Liver (tissue), 9 donors: Measurements from ENCODE around the gene ACVR2A. TPM values are rescaled to one million over a fixed set of nuclear protein-coding genes. Genes with fewer than 3 reads are reported as not detected.

ENCODE experiments used
- DNase-seq: peaks from one replicate; pipeline ENCODE4 v3.0.0-alpha.2; 2017; ENCODE audit warnings: low spot score
- H3K27ac ChIP-seq, 2 donors: one replicate each; pipeline ENCODE4 v1.7.0; 2013; ENCODE audit warnings: inconsistent platforms in 2 of 2, low read length in 2 of 2, control low read depth in 1 of 2, low read depth in 1 of 2, mild to moderate bottlenecking in 1 of 2
- H3K27me3 ChIP-seq, 4 donors: one replicate each; pipeline versions ENCODE4 v1.6.1 to v1.7.0; 2013; ENCODE audit warnings: low read length in 3 of 4, inconsistent platforms in 1 of 4, mild to moderate bottlenecking in 1 of 4, moderate library complexity in 1 of 4; ENCODE audit not compliant: control insufficient read depth in 4 of 4, insufficient read depth in 4 of 4
- H3K36me3 ChIP-seq, 4 donors: one replicate each; pipeline versions ENCODE4 v1.6.1 to v1.7.0; 2013; ENCODE audit warnings: low read length in 3 of 4, mild to moderate bottlenecking in 3 of 4, low read depth in 1 of 4, moderate library complexity in 1 of 4; ENCODE audit not compliant: control insufficient read depth in 4 of 4, insufficient read depth in 3 of 4
- H3K4me1 ChIP-seq, 4 donors: one replicate each; pipeline versions ENCODE4 v1.6.1 to v1.7.0; 2013; ENCODE audit warnings: low read length in 3 of 4, mild to moderate bottlenecking in 3 of 4, moderate library complexity in 1 of 4; ENCODE audit not compliant: control insufficient read depth in 4 of 4, insufficient read depth in 4 of 4
- H3K4me3 ChIP-seq, 3 donors: one replicate each; pipeline versions ENCODE4 v1.6.1 to v1.7.0; 2013; ENCODE audit warnings: low read length in 3 of 3, control low read depth in 1 of 3, low read depth in 1 of 3, mild to moderate bottlenecking in 1 of 3
- H3K9ac ChIP-seq, 2 donors: one replicate each; pipeline ENCODE4 v1.7.0; 2013; ENCODE audit warnings: low read length in 2 of 2, mild to moderate bottlenecking in 2 of 2, moderate library complexity in 2 of 2, control low read depth in 1 of 2, low read depth in 1 of 2
- H3K9me3 ChIP-seq, 4 donors: one replicate each; pipeline versions ENCODE4 v1.6.1 to v1.7.0; 2013; ENCODE audit warnings: low read length in 3 of 4; ENCODE audit not compliant: control insufficient read depth in 4 of 4
- FOXA1 ChIP-seq: IDR thresholded peaks from 2 replicates; pipeline ENCODE4 v1.6.1; 2016; ENCODE audit warnings: antibody characterized with exemption
- FOXA2 ChIP-seq: IDR thresholded peaks from 2 replicates; pipeline ENCODE4 v1.6.1; 2016; ENCODE audit warnings: antibody characterized with exemption
- GABPA ChIP-seq, 2 donors: IDR thresholded peaks in 1 of 2; conservative IDR thresholded peaks in 1 of 2; 2 replicates each; pipeline ENCODE4 v1.6.1; 2016; ENCODE audit warnings: antibody characterized with exemption in 2 of 2, mild to moderate bottlenecking in 1 of 2, moderate library complexity in 1 of 2
- HNF4A ChIP-seq, 2 donors: conservative IDR thresholded peaks; 2 replicates each; pipeline ENCODE4 v1.6.1; 2016; ENCODE audit warnings: antibody characterized with exemption in 2 of 2, mild to moderate bottlenecking in 2 of 2
- RAD21 ChIP-seq, 2 donors: IDR thresholded peaks; 2 replicates each; pipeline ENCODE4 v1.6.1; 2016; ENCODE audit warnings: antibody characterized with exemption in 2 of 2, mild to moderate bottlenecking in 2 of 2
- RXRA ChIP-seq, 2 donors: IDR thresholded peaks; 2 replicates each; pipeline ENCODE4 v1.6.1; 2017 to 2018; ENCODE audit warnings: antibody characterized with exemption in 2 of 2, mild to moderate bottlenecking in 1 of 2
- SP1 ChIP-seq: IDR thresholded peaks from 2 replicates; pipeline ENCODE4 v1.6.1; 2018; ENCODE audit warnings: antibody characterized with exemption, mild to moderate bottlenecking
- YY1 ChIP-seq: IDR thresholded peaks from 2 replicates; pipeline ENCODE4 v1.6.1; 2016; ENCODE audit warnings: antibody characterized with exemption, mild to moderate bottlenecking
- WGBS: extraction: QIAGEN DNeasy Blood & Tissue Kit; methylation state at CpG from one replicate; pipeline ENCODE4 v1.1.7; 2013; 5-methylcytosine and 5-hydroxymethylcytosine counted together
- polyA plus RNA-seq, 2 donors: library from polyadenylated mRNA; stranded (reverse) in 1 of 2; unstranded in 1 of 2; fragments of 200-250 nt in 1 of 2; fragments of >200 nt in 1 of 2; fragmentation: Nextera tagmentation in 1 of 2; extraction: Ambion mirVana in 1 of 2; gene quantifications; one replicate each; pipeline versions ENCODE4 v1.2.1 to v1.2.3, GENCODE V29; 2013 to 2015
- total RNA-seq, 2 donors: library from RNA; depleted of rRNA; stranded (reverse); fragments of >200 nt; gene quantifications; one replicate each; pipeline ENCODE4 v1.2.3, GENCODE V29; 2014
- TF ChIP-seq, protein P1 (sequence below): IDR thresholded peaks from 2 replicates; pipeline ENCODE4 v1.6.1; 2016; ENCODE audit warnings: antibody characterized with exemption
- TF ChIP-seq, protein P2 (sequence below): IDR thresholded peaks from 2 replicates; pipeline ENCODE4 v1.6.1; 2016; ENCODE audit warnings: antibody characterized with exemption, mild to moderate bottlenecking
- TF ChIP-seq, protein P3 (sequence below): IDR thresholded peaks from 2 replicates; pipeline ENCODE4 v1.6.1; 2016; ENCODE audit warnings: antibody characterized with exemption
- donor health status: healthy.
- donor health status: healthy.
- donor health status: healthy.
- donor health status: healthy.
- donor health status: healthy.

Gene ACVR2A
- 1 to 10 TPM; 7.1 to 9.5 TPM for total RNA-seq
- 1 to 10 TPM; 2.2 to 5.4 TPM for polyA plus RNA-seq

DNA sequence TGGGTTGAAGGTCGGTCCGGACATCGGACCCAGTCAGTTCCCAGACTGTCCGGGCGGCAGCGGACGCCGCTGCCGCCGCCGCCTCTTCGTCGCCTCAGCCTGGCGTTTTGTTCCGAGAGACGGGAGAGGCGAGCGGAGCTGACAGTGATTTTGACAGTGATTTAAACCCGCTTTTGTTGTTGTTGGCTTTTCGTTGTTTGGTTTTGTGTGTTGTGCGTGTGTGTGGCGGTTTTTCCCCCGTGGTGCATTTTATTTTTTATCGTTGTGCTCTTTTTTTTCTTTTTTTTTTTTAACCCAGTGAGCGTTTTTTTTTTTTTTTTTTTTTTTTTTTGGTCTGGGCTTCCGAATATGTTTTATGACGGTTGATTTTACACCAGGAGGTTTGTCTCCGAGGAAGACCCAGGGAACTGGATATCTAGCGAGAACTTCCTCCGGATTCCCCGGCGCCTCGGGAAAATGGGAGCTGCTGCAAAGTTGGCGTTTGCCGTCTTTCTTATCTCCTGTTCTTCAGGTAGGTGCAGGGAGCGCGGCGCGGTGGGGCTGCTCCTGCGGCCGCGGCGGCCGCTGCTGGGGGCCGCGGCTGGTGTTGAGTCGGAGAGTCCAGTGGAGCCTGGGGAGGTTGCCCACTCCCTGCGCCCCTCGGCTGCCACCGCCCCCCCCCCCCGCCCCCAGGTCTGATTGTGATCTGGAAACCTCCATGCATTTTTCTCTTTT is at the start of gene ACVR2A:
Gene ACVR2A (plus strand): TSS at position 333 of the 714 bp plus-strand sequence. CDS start 124 bp downstream, at position 457.
- Histone ChIP-seq H3K4me1 (peaks cover 0 to 17% (median 7%) of the 10 kb centered on the region in 4 donors), H3K9ac (peak within 1 kb of the TSS; percentile 85 to 93)

DNA sequence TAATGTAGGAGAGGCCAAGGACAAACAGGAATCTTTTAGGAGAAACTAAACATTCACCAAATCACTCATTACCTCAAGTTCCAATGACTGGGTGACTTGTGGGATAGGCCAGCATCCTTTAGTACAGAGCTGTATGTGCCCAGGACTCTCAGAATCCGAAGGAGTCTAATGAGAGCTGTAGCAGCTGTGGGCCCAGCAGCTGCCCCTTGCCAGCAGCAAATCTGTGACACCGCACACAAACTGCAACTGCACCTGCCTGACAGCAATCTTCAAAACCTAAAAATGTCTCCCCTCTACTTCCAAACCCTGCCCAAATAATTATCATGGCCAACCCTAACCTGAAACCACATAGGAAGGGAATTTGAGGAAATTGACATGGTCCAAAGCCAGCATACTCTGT is 44.5 kb upstream of the ACVR2A start:
- H3K4me3 ChIP-seq: no peak overlapping the region
- no peaks in the 10 kb centered on the region for H3K4me1 ChIP-seq
- TF ChIP-seq, protein P1, sequence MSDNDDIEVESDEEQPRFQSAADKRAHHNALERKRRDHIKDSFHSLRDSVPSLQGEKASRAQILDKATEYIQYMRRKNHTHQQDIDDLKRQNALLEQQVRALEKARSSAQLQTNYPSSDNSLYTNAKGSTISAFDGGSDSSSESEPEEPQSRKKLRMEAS: no peak
- TF ChIP-seq, protein P2, sequence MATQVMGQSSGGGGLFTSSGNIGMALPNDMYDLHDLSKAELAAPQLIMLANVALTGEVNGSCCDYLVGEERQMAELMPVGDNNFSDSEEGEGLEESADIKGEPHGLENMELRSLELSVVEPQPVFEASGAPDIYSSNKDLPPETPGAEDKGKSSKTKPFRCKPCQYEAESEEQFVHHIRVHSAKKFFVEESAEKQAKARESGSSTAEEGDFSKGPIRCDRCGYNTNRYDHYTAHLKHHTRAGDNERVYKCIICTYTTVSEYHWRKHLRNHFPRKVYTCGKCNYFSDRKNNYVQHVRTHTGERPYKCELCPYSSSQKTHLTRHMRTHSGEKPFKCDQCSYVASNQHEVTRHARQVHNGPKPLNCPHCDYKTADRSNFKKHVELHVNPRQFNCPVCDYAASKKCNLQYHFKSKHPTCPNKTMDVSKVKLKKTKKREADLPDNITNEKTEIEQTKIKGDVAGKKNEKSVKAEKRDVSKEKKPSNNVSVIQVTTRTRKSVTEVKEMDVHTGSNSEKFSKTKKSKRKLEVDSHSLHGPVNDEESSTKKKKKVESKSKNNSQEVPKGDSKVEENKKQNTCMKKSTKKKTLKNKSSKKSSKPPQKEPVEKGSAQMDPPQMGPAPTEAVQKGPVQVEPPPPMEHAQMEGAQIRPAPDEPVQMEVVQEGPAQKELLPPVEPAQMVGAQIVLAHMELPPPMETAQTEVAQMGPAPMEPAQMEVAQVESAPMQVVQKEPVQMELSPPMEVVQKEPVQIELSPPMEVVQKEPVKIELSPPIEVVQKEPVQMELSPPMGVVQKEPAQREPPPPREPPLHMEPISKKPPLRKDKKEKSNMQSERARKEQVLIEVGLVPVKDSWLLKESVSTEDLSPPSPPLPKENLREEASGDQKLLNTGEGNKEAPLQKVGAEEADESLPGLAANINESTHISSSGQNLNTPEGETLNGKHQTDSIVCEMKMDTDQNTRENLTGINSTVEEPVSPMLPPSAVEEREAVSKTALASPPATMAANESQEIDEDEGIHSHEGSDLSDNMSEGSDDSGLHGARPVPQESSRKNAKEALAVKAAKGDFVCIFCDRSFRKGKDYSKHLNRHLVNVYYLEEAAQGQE: no peak
- no peak for TF ChIP-seq RAD21 (IDR thresholded peaks at IDR 0.05)
- TF ChIP-seq GABPA (IDR thresholded peaks at IDR 0.05 in 1 of 2, conservative IDR thresholded peaks at IDR 0.05 in 1 of 2): no peak
- TF ChIP-seq, protein P3, sequence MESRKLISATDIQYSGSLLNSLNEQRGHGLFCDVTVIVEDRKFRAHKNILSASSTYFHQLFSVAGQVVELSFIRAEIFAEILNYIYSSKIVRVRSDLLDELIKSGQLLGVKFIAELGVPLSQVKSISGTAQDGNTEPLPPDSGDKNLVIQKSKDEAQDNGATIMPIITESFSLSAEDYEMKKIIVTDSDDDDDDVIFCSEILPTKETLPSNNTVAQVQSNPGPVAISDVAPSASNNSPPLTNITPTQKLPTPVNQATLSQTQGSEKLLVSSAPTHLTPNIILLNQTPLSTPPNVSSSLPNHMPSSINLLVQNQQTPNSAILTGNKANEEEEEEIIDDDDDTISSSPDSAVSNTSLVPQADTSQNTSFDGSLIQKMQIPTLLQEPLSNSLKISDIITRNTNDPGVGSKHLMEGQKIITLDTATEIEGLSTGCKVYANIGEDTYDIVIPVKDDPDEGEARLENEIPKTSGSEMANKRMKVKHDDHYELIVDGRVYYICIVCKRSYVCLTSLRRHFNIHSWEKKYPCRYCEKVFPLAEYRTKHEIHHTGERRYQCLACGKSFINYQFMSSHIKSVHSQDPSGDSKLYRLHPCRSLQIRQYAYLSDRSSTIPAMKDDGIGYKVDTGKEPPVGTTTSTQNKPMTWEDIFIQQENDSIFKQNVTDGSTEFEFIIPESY: no peak
- no peak for TF ChIP-seq RXRA (IDR thresholded peaks at IDR 0.05)
- TF ChIP-seq HNF4A (conservative IDR thresholded peaks at IDR 0.05): no peak
- H3K36me3 ChIP-seq: no peaks in the 10 kb centered on the region
- DNase-seq: no peak
- H3K27ac ChIP-seq: no peak overlapping the region
- no peaks in the 10 kb centered on the region for H3K27me3 ChIP-seq
- no peak overlapping the region for H3K9ac ChIP-seq
- WGBS: 61% methylated on average over 2 of the region's 2 CpGs
- H3K9me3 ChIP-seq: no peaks in the 10 kb centered on the region

More for the DNA sequence above, at the start of gene ACVR2A:
- Histone ChIP-seq H3K36me3 (no peaks in the 10 kb centered on the region), H3K9me3 (no peaks in the 10 kb centered on the region), H3K27me3 (no peaks in the 10 kb centered on the region), H3K27ac (peak within 1 kb of the TSS; percentile 94 to 95), H3K4me3 (peak within 1 kb of the TSS; percentile 82 to 99 (median 86))
- TF ChIP-seq SP1: no peak
- TF ChIP-seq HNF4A (conservative IDR thresholded peaks at IDR 0.05): peak; percentile 10 to 70
- TF ChIP-seq, protein P3: no peak
- TF ChIP-seq YY1: peak; percentile 31
- no peak for TF ChIP-seq FOXA2
- no peak for TF ChIP-seq FOXA1
- peak; percentile 38 for DNase-seq
- WGBS: under 1% methylated on average over 51 of the region's 51 CpGs
